Osteoblast (primary cell): Measurements from ENCODE around the gene DDX10. TPM values are rescaled to one million over a fixed set of nuclear protein-coding genes. Genes with fewer than 3 reads are reported as not detected.
A peak's percentile ranks its signal among the peaks of the same experiment; 100 is the strongest.

Experiments
- DNase-seq: peaks from one replicate; pipeline ENCODE4 v3.0.0; 2011; ENCODE audit warnings: low spot score, mixed read lengths; ENCODE audit not compliant: insufficient read length; ENCODE audit errors: missing footprints
- H2AFZ ChIP-seq: 2 replicates; pipeline ENCODE4 v1.6.0; 2011; ENCODE audit warnings: mild to moderate bottlenecking, low read length
- H3K27ac ChIP-seq: 2 replicates; pipeline ENCODE4 v1.5.1; 2011; ENCODE audit warnings: mild to moderate bottlenecking, low read depth, low read length, moderate library complexity
- H3K27me3 ChIP-seq: 2 replicates; pipeline ENCODE4 v1.6.0; 2012; ENCODE audit warnings: mild to moderate bottlenecking, control low read depth, inconsistent platforms, low read length, moderate library complexity; ENCODE audit not compliant: insufficient read depth
- H3K36me3 ChIP-seq: 2 replicates; pipeline ENCODE4 v1.5.1; 2011; ENCODE audit warnings: mild to moderate bottlenecking, low read length, control low read depth, moderate library complexity; ENCODE audit not compliant: insufficient read depth
- H3K4me1 ChIP-seq: 2 replicates; pipeline ENCODE4 v1.5.1; 2011; ENCODE audit warnings: mild to moderate bottlenecking, low read length, control low read depth, moderate library complexity; ENCODE audit not compliant: insufficient read depth
- H3K4me2 ChIP-seq: 2 replicates; pipeline ENCODE4 v1.6.0; 2011; ENCODE audit warnings: mild to moderate bottlenecking, low read length; ENCODE audit not compliant: insufficient read depth
- H3K4me3 ChIP-seq: fragments of 200-600 bp; sonication (generic); 3 replicates; pipeline ENCODE4 v1.5.1; 2012; ENCODE audit warnings: mild to moderate bottlenecking, low read length, inconsistent platforms; ENCODE audit not compliant: insufficient read depth
- H3K79me2 ChIP-seq: 2 replicates; pipeline ENCODE4 v1.6.0; 2012; ENCODE audit warnings: mild to moderate bottlenecking, low read length, control low read depth, inconsistent platforms; ENCODE audit not compliant: insufficient read depth
- H3K9me3 ChIP-seq: 2 replicates; pipeline ENCODE4 v1.5.1; 2011; ENCODE audit warnings: low read depth, low read length, control low read depth
- H4K20me1 ChIP-seq: 2 replicates; pipeline ENCODE4 v1.6.0; 2012; ENCODE audit warnings: mild to moderate bottlenecking, low read length, control low read depth; ENCODE audit not compliant: insufficient read depth
- CTCF ChIP-seq: IDR thresholded peaks from 2 replicates; pipeline ENCODE4 v1.5.1; 2011; ENCODE audit warnings: mild to moderate bottlenecking, low read depth, low read length, moderate library complexity; ENCODE audit errors: extremely low read depth
- total RNA-seq: library from RNA; depleted of rRNA; stranded (reverse); fragments of >200 nt; gene quantifications from 2 replicates; pipeline ENCODE4 v1.2.3, GENCODE V29; 2012

Gene DDX10
- total RNA-seq, 1 donor: 16.6 TPM

- no peak overlapping the region for H3K4me2 ChIP-seq
- TF ChIP-seq CTCF: no peak
- DNase-seq: no peak
- no peaks in the 10 kb centered on the region for H4K20me1 ChIP-seq
- no peaks in the 10 kb centered on the region for H3K9me3 ChIP-seq
- H2AFZ ChIP-seq: no peak overlapping the region
- H3K36me3 ChIP-seq: peaks cover 13% of the 10 kb centered on the region
- H3K27ac ChIP-seq: no peak overlapping the region
- peaks cover 5% of the 10 kb centered on the region for H3K4me1 ChIP-seq
- no peak overlapping the region for H3K4me3 ChIP-seq
- no peaks in the 10 kb centered on the region for H3K79me2 ChIP-seq
- no peaks in the 10 kb centered on the region for H3K27me3 ChIP-seq
Measured at GRCh38 chr11:108943853-108944252, 279.0 kb downstream of the DDX10 start.

- Histone ChIP-seq H3K4me3 (no peak overlapping the region), H3K36me3 (peaks cover 13% of the 10 kb centered on the region), H3K27me3 (no peaks in the 10 kb centered on the region), H4K20me1 (no peaks in the 10 kb centered on the region), H3K27ac (no peak overlapping the region), H3K9me3 (no peaks in the 10 kb centered on the region), H2AFZ (no peak overlapping the region), H3K79me2 (no peaks in the 10 kb centered on the region), H3K4me2 (no peak overlapping the region), H3K4me1 (no peaks in the 10 kb centered on the region)
- DNase-seq: peak; percentile 25
- no peak for TF ChIP-seq CTCF
Measured at GRCh38 chr11:108944471-108945178, 279.8 kb downstream of the DDX10 start.

DNA sequence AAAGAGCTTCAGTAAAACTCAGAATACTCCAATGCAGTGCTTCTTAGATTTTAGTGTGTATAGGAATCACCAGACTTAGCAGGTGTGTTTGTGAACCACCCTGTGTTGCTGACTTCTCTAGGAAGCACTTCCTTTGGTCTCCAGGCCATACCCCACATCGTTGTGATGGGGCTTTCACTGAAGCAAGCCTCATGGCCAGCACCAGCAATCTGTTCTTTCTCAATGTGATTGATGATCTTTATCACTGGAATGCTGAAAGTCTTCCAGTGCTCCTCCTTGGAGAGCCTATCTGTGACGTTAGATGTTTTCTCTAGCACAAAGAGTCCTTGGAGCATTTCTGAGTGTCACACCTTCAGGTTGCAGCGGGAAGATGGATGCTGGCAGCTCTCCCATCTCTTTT is 280.5 kb downstream of the DDX10 start:
- no peaks in the 10 kb centered on the region for H3K79me2 ChIP-seq
- H3K4me1 ChIP-seq: no peaks in the 10 kb centered on the region
- H3K9me3 ChIP-seq: no peaks in the 10 kb centered on the region
- DNase-seq: no peak
- no peak for TF ChIP-seq CTCF
- no peak overlapping the region for H3K4me3 ChIP-seq
- H2AFZ ChIP-seq: no peak overlapping the region
- H3K27me3 ChIP-seq: no peaks in the 10 kb centered on the region
- no peaks in the 10 kb centered on the region for H4K20me1 ChIP-seq
- H3K36me3 ChIP-seq: peaks cover 8% of the 10 kb centered on the region
- no peak overlapping the region for H3K27ac ChIP-seq
- H3K4me2 ChIP-seq: no peak overlapping the region

- no peak for TF ChIP-seq CTCF
Measured at GRCh38 chr11:108947654-108948570, 283.0 kb downstream of the DDX10 start.

More at GRCh38 chr11:108947654-108948570, 283.0 kb downstream of the DDX10 start:
- Histone ChIP-seq H3K36me3 (no peaks in the 10 kb centered on the region), H3K9me3 (no peaks in the 10 kb centered on the region), H4K20me1 (no peaks in the 10 kb centered on the region), H3K4me1 (no peaks in the 10 kb centered on the region), H3K27me3 (no peaks in the 10 kb centered on the region), H3K79me2 (no peaks in the 10 kb centered on the region), H3K4me2 (no peak overlapping the region), H3K27ac (peak overlapping the region; percentile 46), H2AFZ (no peak overlapping the region), H3K4me3 (no peak overlapping the region)
- peak; percentile 65 for DNase-seq
